NT2/D1 (cell line): ENCODE results near the gene NRXN3.

Experiments used
- DNase-seq: peaks from one replicate; pipeline ENCODE4 v3.0.0-alpha.2; 2011; ENCODE audit warnings: low read depth, low spot score
- H3K27me3 ChIP-seq: 2 replicates; pipeline ENCODE4 v1.6.0; 2011; ENCODE audit warnings: mild to moderate bottlenecking; ENCODE audit not compliant: insufficient read length, insufficient read depth
- H3K36me3 ChIP-seq: 2 replicates; pipeline ENCODE4 v1.6.1; 2011; ENCODE audit warnings: mild to moderate bottlenecking, low read length, mixed read lengths; ENCODE audit not compliant: insufficient read depth, insufficient read length
- H3K4me1 ChIP-seq: 2 replicates; pipeline ENCODE4 v1.5.1; 2011; ENCODE audit not compliant: insufficient read depth, insufficient read length
- H3K4me3 ChIP-seq: 2 replicates; pipeline ENCODE4 v1.5.1; 2011; ENCODE audit warnings: low read depth; ENCODE audit not compliant: insufficient read length
- H3K9ac ChIP-seq: 2 replicates; pipeline ENCODE4 v1.6.0; 2011; ENCODE audit warnings: low read depth; ENCODE audit not compliant: insufficient read length
- H3K9me3 ChIP-seq: 2 replicates; pipeline ENCODE4 v1.5.1; 2011; ENCODE audit warnings: mild to moderate bottlenecking, low read length; ENCODE audit not compliant: insufficient read depth
- SUZ12 ChIP-seq: IDR thresholded peaks from 2 replicates; pipeline ENCODE4 v1.6.1; 2011; ENCODE audit not compliant: insufficient read length, insufficient read depth; ENCODE audit errors: extremely low read depth
- YY1 ChIP-seq: IDR thresholded peaks from 2 replicates; pipeline ENCODE4 v1.6.1; 2011; ENCODE audit not compliant: insufficient read length, insufficient read depth
- ZNF274 ChIP-seq: IDR thresholded peaks from 2 replicates; pipeline ENCODE4 v1.6.1; 2011; ENCODE audit warnings: mild to moderate bottlenecking, low read depth, low read length

NRXN3 gene

DNA sequence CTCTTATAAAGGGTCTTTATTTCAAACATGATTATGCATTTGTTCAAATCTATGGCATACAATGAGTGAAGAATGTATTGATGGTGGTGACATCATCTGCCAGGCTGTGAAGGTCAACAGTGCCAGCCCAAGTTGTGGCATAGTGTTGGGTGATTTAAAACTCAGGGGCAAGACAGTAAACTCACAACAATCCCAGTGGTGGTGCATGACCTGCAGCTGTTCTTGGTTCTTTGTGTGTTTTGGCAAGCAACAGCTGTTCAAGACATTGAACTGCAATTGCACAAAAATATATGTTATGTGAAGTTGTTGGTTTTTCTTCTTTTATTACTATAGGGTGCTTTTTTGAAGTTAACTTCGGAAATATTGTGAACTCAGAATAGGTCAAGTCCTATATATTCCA, 851.6 kb downstream of the NRXN3 start:
- no peak overlapping the region for H3K4me3 ChIP-seq
- no peak for TF ChIP-seq SUZ12
- TF ChIP-seq ZNF274 = no peak
- TF ChIP-seq YY1 = no peak

DNA sequence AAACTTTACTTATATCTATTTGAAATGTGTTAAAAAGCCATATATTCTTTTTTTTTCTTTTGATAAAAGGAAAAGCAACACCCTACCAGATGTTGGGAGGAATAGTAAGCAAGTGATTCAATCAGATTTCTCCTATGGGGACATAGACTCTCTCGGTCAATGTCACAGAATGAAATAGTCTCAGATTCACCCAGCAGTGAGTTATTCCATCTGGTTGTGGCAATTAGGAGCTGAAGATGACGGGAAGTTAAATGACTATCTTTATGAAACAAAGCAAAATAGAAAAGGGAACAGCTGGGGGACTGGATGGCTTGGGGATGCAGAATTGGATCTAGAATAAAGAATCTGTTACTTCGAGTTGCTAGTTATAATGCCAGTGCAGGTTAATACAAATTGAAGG, 857.0 kb downstream of the NRXN3 start:
- no peak for DNase-seq
- Histone ChIP-seq H3K27me3 (no peaks in the 10 kb centered on the region), H3K4me3 (no peak overlapping the region), H3K9me3 (peaks cover 11% of the 10 kb centered on the region; the same call in 1 of the 2 replicates), H3K4me1 (no peaks in the 10 kb centered on the region), H3K9ac (no peak overlapping the region), H3K36me3 (no peaks in the 10 kb centered on the region)
- TF ChIP-seq YY1 (no peak), SUZ12 (no peak), ZNF274 (no peak)

More for the DNA sequence above, 851.6 kb downstream of the NRXN3 start:
- Histone ChIP-seq H3K9ac (no peak overlapping the region), H3K9me3 (peaks cover 11% of the 10 kb centered on the region; the same call in 1 of the 2 replicates), H3K27me3 (no peaks in the 10 kb centered on the region), H3K4me1 (no peaks in the 10 kb centered on the region), H3K36me3 (no peaks in the 10 kb centered on the region)
- DNase-seq = no peak

DNA sequence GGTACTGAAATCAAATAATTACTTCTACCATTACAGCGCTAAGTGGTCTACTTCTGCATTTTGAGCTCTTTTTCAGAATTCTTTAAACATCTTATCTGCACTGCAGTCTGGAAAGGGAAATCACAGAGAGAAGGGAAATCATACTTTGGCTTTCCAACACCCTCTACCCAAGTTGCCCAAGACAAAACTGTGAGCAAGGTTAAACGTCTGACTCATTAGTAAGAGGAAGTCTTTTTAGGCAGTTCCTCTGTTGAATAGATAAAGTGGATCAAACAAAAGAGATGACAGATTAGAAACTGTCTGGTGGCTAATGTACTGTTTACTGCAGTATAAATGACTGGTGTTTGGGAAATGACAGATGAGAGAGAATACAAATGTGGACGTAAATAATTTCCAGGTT, 858.1 kb downstream of the NRXN3 start:
- no peaks in the 10 kb centered on the region for H3K27me3 ChIP-seq
- H3K9me3 ChIP-seq = peaks cover 11% of the 10 kb centered on the region; the same call in 1 of the 2 replicates
- TF ChIP-seq YY1 (no peak), ZNF274 (no peak), SUZ12 (no peak)

DNA sequence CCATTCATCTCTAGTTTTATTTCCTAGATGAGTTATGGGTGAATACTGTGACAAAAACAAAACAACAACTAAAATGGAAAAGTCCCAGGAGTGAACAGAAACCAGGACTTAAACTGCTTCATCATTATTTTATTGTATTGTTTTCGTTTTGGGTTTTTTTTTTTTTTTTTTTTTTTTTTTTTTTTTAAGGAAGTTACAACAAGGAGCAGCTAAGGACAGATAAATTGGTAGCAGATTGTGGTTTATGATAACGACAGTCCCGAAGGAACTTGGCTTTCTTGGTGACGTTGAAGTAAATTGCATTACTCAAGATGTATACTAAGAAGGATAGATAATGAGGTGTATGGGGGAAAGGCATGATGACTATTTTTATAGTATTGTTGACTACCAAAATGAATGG, 866.3 kb downstream of the NRXN3 start:
- Histone ChIP-seq H3K4me3 (no peak overlapping the region), H3K27me3 (no peaks in the 10 kb centered on the region), H3K4me1 (no peaks in the 10 kb centered on the region), H3K9me3 (0 out of 2 replicates have a peak, but pooled peaks cover 8% of the 10 kb centered on the region), H3K9ac (no peak overlapping the region), H3K36me3 (no peaks in the 10 kb centered on the region)
- no peak for DNase-seq
- no peak for TF ChIP-seq ZNF274
- TF ChIP-seq SUZ12 = no peak
- TF ChIP-seq YY1 = no peak

More for the DNA sequence above, 858.1 kb downstream of the NRXN3 start:
- Histone ChIP-seq H3K9ac (no peak overlapping the region), H3K4me3 (no peak overlapping the region), H3K36me3 (no peaks in the 10 kb centered on the region), H3K4me1 (no peaks in the 10 kb centered on the region)
- no peak for DNase-seq

DNA sequence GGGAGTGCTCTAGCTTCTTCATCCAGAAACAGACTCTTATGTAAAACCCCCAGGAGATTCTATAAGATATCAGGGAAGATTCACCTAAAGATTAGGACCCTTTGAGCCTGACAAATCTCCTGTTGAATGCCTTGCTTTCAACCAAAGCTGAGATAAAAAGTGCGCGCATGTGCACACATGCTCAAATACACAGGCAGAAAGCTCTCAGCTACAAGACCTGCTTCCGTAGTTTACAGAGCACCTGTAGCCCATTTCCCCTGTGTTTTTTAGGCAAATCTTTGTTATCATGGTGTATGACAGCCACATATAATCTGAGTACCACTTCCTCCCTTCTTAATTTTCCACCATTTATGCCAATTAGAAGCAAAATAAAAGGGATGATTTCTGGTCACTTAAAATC, 866.9 kb downstream of the NRXN3 start:
- Histone ChIP-seq H3K4me3 (no peak overlapping the region), H3K9me3 (0 out of 2 replicates have a peak, but pooled peaks cover 8% of the 10 kb centered on the region), H3K27me3 (no peaks in the 10 kb centered on the region), H3K36me3 (no peaks in the 10 kb centered on the region), H3K9ac (no peak overlapping the region), H3K4me1 (no peaks in the 10 kb centered on the region)
- TF ChIP-seq SUZ12 (no peak), YY1 (no peak), ZNF274 (no peak)
- DNase-seq = no peak

DNA sequence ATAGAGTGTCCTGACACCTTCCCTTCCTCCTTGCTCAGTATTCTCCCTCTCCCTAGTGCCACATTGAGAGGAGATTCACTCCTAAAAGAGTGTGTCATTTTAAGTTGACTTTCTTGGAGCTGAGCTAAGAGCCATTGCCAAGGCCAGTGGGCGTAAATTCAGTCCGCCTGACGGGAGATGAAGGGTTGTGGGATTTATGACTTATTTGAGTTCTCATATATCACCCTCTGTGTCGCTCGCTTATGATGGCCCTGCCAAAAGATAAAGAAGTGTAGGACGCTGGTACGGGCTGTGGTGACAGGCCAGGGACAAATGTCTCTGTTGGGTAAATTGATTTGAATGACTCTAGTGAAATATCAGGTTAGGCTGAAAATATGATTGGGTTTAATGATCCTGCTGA, 867.4 kb downstream of the NRXN3 start:
- no peak overlapping the region for H3K4me3 ChIP-seq
- H3K4me1 ChIP-seq = no peaks in the 10 kb centered on the region
- no peak for TF ChIP-seq YY1
- H3K36me3 ChIP-seq = no peaks in the 10 kb centered on the region
- H3K9ac ChIP-seq = no peak overlapping the region
- no peak for DNase-seq
- 0 out of 2 replicates have a peak, but pooled peaks cover 8% of the 10 kb centered on the region for H3K9me3 ChIP-seq
- no peaks in the 10 kb centered on the region for H3K27me3 ChIP-seq

DNA sequence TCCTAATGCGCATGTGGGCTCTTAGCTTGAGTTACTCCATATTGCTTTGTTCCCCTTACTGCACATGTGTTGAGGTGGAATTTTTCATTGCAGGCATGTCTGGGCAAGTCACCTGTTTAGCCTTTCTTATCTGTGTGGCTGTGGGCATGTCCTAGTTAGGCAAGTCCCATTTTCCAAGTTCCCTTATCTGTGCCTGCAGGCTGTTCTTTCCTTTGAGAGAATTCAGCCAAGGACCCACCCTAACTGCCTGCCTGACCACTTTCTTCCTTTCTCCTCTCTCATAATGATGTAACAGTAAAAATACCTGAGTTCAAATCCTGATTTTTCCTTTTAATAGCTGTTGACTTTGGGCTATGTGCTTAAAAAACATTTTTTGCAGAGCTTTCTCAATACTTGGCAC, 870.6 kb downstream of the NRXN3 start:
- TF ChIP-seq SUZ12 (no peak), YY1 (no peak), ZNF274 (no peak)
- Histone ChIP-seq H3K9me3 (0 out of 2 replicates have a peak, but pooled peaks cover 8% of the 10 kb centered on the region), H3K4me1 (no peaks in the 10 kb centered on the region), H3K36me3 (no peaks in the 10 kb centered on the region), H3K4me3 (no peak overlapping the region), H3K27me3 (no peaks in the 10 kb centered on the region), H3K9ac (no peak overlapping the region)
- no peak for DNase-seq
